DMS79 (cell line): ENCODE data around the gene APAF1.

Source experiments
- DNase-seq: peaks from one replicate; lab custom pipeline; 2025; lab: John Stamatoyannopoulos, UW

APAF1 gene

GRCh38 chr12:98763656-98764055 is 118.6 kb downstream of the APAF1 start:
- DNase-seq: no peak

- DNase-seq: no peak
Measured at GRCh38 chr12:98767248-98767647, 122.2 kb downstream of the APAF1 start.

- no peak for DNase-seq
Measured at GRCh38 chr12:98769068-98769467, 124.0 kb downstream of the APAF1 start.

- no peak for DNase-seq
Measured at GRCh38 chr12:98770230-98770629, 125.1 kb downstream of the APAF1 start.

GRCh38 chr12:98771811-98772752 is 127.0 kb downstream of the APAF1 start:
- no peak for DNase-seq

- no peak for DNase-seq
Measured at GRCh38 chr12:98772818-98773217, 127.7 kb downstream of the APAF1 start.

GRCh38 chr12:98780261-98780660 is 135.2 kb downstream of the APAF1 start:
- DNase-seq: no peak

GRCh38 chr12:98783420-98783819 is 138.3 kb downstream of the APAF1 start:
- DNase-seq: no peak
